Inferior parietal cortex (tissue), 1 donor: Measurements from ENCODE around the gene KYAT1.
A peak's percentile ranks its signal among the peaks of the same experiment; 100 is the strongest.

ENCODE experiments used
- DNase-seq: peaks from one replicate; pipeline ENCODE4 v3.0.0-alpha.2; 2016; ENCODE audit errors: extremely low spot score

Gene KYAT1

GRCh38 chr9:128838338-128838737, 43.4 kb downstream of the KYAT1 start:
- DNase-seq, result no peak

GRCh38 chr9:128836509-128837145, 45.1 kb downstream of the KYAT1 start:
- no peak for DNase-seq

GRCh38 chr9:128835246-128836210, 46.2 kb downstream of the KYAT1 start:
- no peak for DNase-seq

- no peak for DNase-seq
Measured at GRCh38 chr9:128833696-128834095, 48.1 kb downstream of the KYAT1 start.

- DNase-seq, result peak; percentile 98
Measured at GRCh38 chr9:128829477-128830251, 52.1 kb downstream of the KYAT1 start, which contains the start of gene SPOUT1. Gene SPOUT1, minus strand, starts transcription at chr9:128829794. Its CDS starts 14 bp downstream, at chr9:128829780.

- DNase-seq, result no peak
Measured at GRCh38 chr9:128828719-128829452, 52.9 kb downstream of the KYAT1 start.

- no peak for DNase-seq
Measured at GRCh38 chr9:128828267-128828666, 53.5 kb downstream of the KYAT1 start.

- DNase-seq, result no peak
Measured at GRCh38 chr9:128825923-128826700, 55.6 kb downstream of the KYAT1 start.

- no peak for DNase-seq
Measured at GRCh38 chr9:128824911-128825310, 56.8 kb downstream of the KYAT1 start.

- no peak for DNase-seq
Measured at GRCh38 chr9:128823903-128824406, 57.8 kb downstream of the KYAT1 start.

GRCh38 chr9:128823362-128823902, 58.3 kb downstream of the KYAT1 start:
- DNase-seq, result no peak

GRCh38 chr9:128822407-128823042, 59.2 kb downstream of the KYAT1 start:
- no peak for DNase-seq

GRCh38 chr9:128821584-128822406, 60.0 kb downstream of the KYAT1 start:
- DNase-seq, result no peak

- DNase-seq, result no peak
Measured at GRCh38 chr9:128820665-128821583, 60.8 kb downstream of the KYAT1 start.

GRCh38 chr9:128819716-128820664, 61.8 kb downstream of the KYAT1 start:
- DNase-seq, result peak; percentile 65
